Esophagus (tissue), 2 donors: Measurements from ENCODE around the gene NAV1. TPM values are rescaled to one million over a fixed set of nuclear protein-coding genes. Genes with fewer than 3 reads are reported as not detected.
A peak's percentile ranks its signal among the peaks of the same experiment; 100 is the strongest.

Experiments used
- H3K27ac ChIP-seq, 2 donors: one replicate each; pipeline ENCODE4 v1.5.1; 2013; ENCODE audit warnings: low read depth in 2 of 2, mild to moderate bottlenecking in 2 of 2, inconsistent platforms in 1 of 2, low read length in 1 of 2, moderate library complexity in 1 of 2
- H3K27me3 ChIP-seq, 2 donors: one replicate each; pipeline ENCODE4 v1.6.1; 2013; ENCODE audit warnings: low read length in 2 of 2, control low read depth in 1 of 2, mild to moderate bottlenecking in 1 of 2; ENCODE audit not compliant: insufficient read depth in 2 of 2, control insufficient read depth in 1 of 2
- H3K36me3 ChIP-seq, 2 donors: one replicate each; pipeline ENCODE4 v1.6.1; 2013; ENCODE audit warnings: low read length in 1 of 2; ENCODE audit not compliant: control insufficient read depth in 2 of 2, insufficient read depth in 2 of 2
- H3K4me1 ChIP-seq, 2 donors: one replicate each; pipeline ENCODE4 v1.6.1; 2013; ENCODE audit warnings: low read length in 1 of 2; ENCODE audit not compliant: control insufficient read depth in 2 of 2, insufficient read depth in 2 of 2
- H3K4me3 ChIP-seq, 2 donors: one replicate each; pipeline ENCODE4 v1.5.1; 2013; ENCODE audit warnings: low read length in 2 of 2, mild to moderate bottlenecking in 2 of 2, low read depth in 1 of 2, moderate library complexity in 1 of 2
- H3K9me3 ChIP-seq, 2 donors: one replicate each; pipeline ENCODE4 v1.6.1; 2013; ENCODE audit warnings: mild to moderate bottlenecking in 2 of 2, low read depth in 1 of 2, low read length in 1 of 2, moderate library complexity in 1 of 2; ENCODE audit not compliant: control insufficient read depth in 2 of 2, insufficient read depth in 1 of 2
- WGBS, 2 donors: extraction: QIAGEN DNeasy Blood & Tissue Kit; methylation state at CpG; one replicate each; pipeline ENCODE4 v1.1.7; 2013; 5-methylcytosine and 5-hydroxymethylcytosine counted together
- polyA plus RNA-seq, 2 donors: library from polyadenylated mRNA; stranded (reverse); fragments of 200-250 nt; gene quantifications; one replicate each; pipeline ENCODE4 v1.2.3, GENCODE V29; 2013
- donor health status: healthy with polysubstance abuse.
- donor health status: Bipolar disorder and iron deficiency.

Gene NAV1
- polyA plus RNA-seq, 2 donors = 3.9 to 4.6 TPM

GRCh38 chr1:201561601-201562000, 22.7 kb downstream of the NAV1 start:
- Histone ChIP-seq H3K4me1 (peaks cover 0 to 6% of the 10 kb centered on the region in 2 donors), H3K27ac (no peak overlapping the region), H3K4me3 (no peak overlapping the region), H3K36me3 (no peaks in the 10 kb centered on the region), H3K9me3 (no peaks in the 10 kb centered on the region), H3K27me3 (no peaks in the 10 kb centered on the region)

- no peaks in the 10 kb centered on the region for H3K36me3 ChIP-seq
- peaks cover 0 to 6% of the 10 kb centered on the region in 2 donors for H3K4me1 ChIP-seq
- 70 to 73% methylated on average over 4 of the region's 4 CpGs for WGBS, 2 donors
- H3K4me3 ChIP-seq = no peak overlapping the region
- H3K27ac ChIP-seq = peak overlapping the region in 1 of 2 donors; percentile 17
- H3K27me3 ChIP-seq = no peaks in the 10 kb centered on the region
- H3K9me3 ChIP-seq = no peaks in the 10 kb centered on the region
These were observed 23.3 kb downstream of the NAV1 start for GRCh38 chr1:201562257-201562656.

GRCh38 chr1:201562659-201563405, 23.9 kb downstream of the NAV1 start:
- no peaks in the 10 kb centered on the region for H3K27me3 ChIP-seq
- H3K4me3 ChIP-seq = no peak overlapping the region
- peaks cover 0 to 6% of the 10 kb centered on the region in 2 donors for H3K4me1 ChIP-seq
- 76 to 83% methylated on average over 18 of the region's 18 CpGs for WGBS, 2 donors
- no peaks in the 10 kb centered on the region for H3K9me3 ChIP-seq
- H3K27ac ChIP-seq = peak overlapping the region in 1 of 2 donors; percentile 64
- no peaks in the 10 kb centered on the region for H3K36me3 ChIP-seq

- Histone ChIP-seq H3K4me3 (no peak overlapping the region), H3K4me1 (peaks cover 0 to 6% of the 10 kb centered on the region in 2 donors), H3K36me3 (no peaks in the 10 kb centered on the region), H3K27ac (no peak overlapping the region), H3K27me3 (no peaks in the 10 kb centered on the region), H3K9me3 (no peaks in the 10 kb centered on the region)
- 76 to 78% methylated on average over 2 of the region's 2 CpGs for WGBS, 2 donors
These were observed 24.5 kb downstream of the NAV1 start for GRCh38 chr1:201563406-201563780.

- no peaks in the 10 kb centered on the region for H3K9me3 ChIP-seq
- H3K4me3 ChIP-seq = no peak overlapping the region
- no peaks in the 10 kb centered on the region for H3K27me3 ChIP-seq
- WGBS, 2 donors = 80 to 81% methylated on average over 3 of the region's 3 CpGs
- H3K36me3 ChIP-seq = no peaks in the 10 kb centered on the region
- no peak overlapping the region for H3K27ac ChIP-seq
- peaks cover 0 to 6% of the 10 kb centered on the region in 2 donors for H3K4me1 ChIP-seq
These were observed 25.0 kb downstream of the NAV1 start for GRCh38 chr1:201563941-201564340.

GRCh38 chr1:201565024-201565730, 26.2 kb downstream of the NAV1 start:
- no peaks in the 10 kb centered on the region for H3K36me3 ChIP-seq
- H3K27ac ChIP-seq = no peak overlapping the region
- H3K9me3 ChIP-seq = no peaks in the 10 kb centered on the region
- H3K27me3 ChIP-seq = no peaks in the 10 kb centered on the region
- H3K4me1 ChIP-seq = peaks cover 0 to 4% of the 10 kb centered on the region in 2 donors
- H3K4me3 ChIP-seq = no peak overlapping the region
- WGBS, 2 donors = 83 to 84% methylated on average over 12 of the region's 12 CpGs

- H3K9me3 ChIP-seq = no peaks in the 10 kb centered on the region
- no peak overlapping the region for H3K4me3 ChIP-seq
- H3K4me1 ChIP-seq = peaks cover 0 to 6% of the 10 kb centered on the region in 2 donors
- 88 to 90% methylated on average over 12 of the region's 12 CpGs for WGBS, 2 donors
- H3K36me3 ChIP-seq = no peaks in the 10 kb centered on the region
- H3K27me3 ChIP-seq = no peaks in the 10 kb centered on the region
- no peak overlapping the region for H3K27ac ChIP-seq
These were observed 27.0 kb downstream of the NAV1 start for GRCh38 chr1:201565771-201566528.

GRCh38 chr1:201566529-201566823, 27.5 kb downstream of the NAV1 start:
- Histone ChIP-seq H3K4me1 (peaks cover 0 to 6% of the 10 kb centered on the region in 2 donors), H3K4me3 (no peak overlapping the region)
- WGBS, 2 donors = 71 to 74% methylated on average over 2 of the region's 2 CpGs

GRCh38 chr1:201566933-201567801, 28.2 kb downstream of the NAV1 start:
- no peak overlapping the region for H3K27ac ChIP-seq
- H3K36me3 ChIP-seq = no peaks in the 10 kb centered on the region
- no peaks in the 10 kb centered on the region for H3K27me3 ChIP-seq
- no peak overlapping the region for H3K4me3 ChIP-seq
- no peaks in the 10 kb centered on the region for H3K9me3 ChIP-seq
- peaks cover 0 to 6% of the 10 kb centered on the region in 2 donors for H3K4me1 ChIP-seq
- WGBS, 2 donors = 90 to 92% methylated on average over 10 of the region's 10 CpGs

More at GRCh38 chr1:201566529-201566823, 27.5 kb downstream of the NAV1 start:
- no peaks in the 10 kb centered on the region for H3K9me3 ChIP-seq
- no peaks in the 10 kb centered on the region for H3K36me3 ChIP-seq
- no peak overlapping the region for H3K27ac ChIP-seq
- no peaks in the 10 kb centered on the region for H3K27me3 ChIP-seq
